Neural progenitor cell (in vitro differentiated cells): ENCODE data around the gene HSP90AA1. TPM values are rescaled to one million over a fixed set of nuclear protein-coding genes. Genes with fewer than 3 reads are reported as not detected.

Experiments used
- DNase-seq: peaks from one replicate; pipeline ENCODE4 v3.0.0-alpha.2; 2016; ENCODE audit warnings: low spot score
- H2AFZ ChIP-seq: fragments of 200-600 bp; sonication (generic); replicated peaks from 2 replicates; pipeline ENCODE4 v1.6.1; 2016; ENCODE audit warnings: antibody characterized with exemption
- H3F3A ChIP-seq: fragments of 200-600 bp; sonication (generic); 2 replicates; pipeline ENCODE4 v1.6.1; 2016; ENCODE audit warnings: antibody characterized with exemption, low read depth
- H3K27ac ChIP-seq: fragments of 200-600 bp; sonication (generic); 2 replicates; pipeline ENCODE4 v1.5.1; 2016; ENCODE audit warnings: mild to moderate bottlenecking
- H3K27me3 ChIP-seq: fragments of 200-600 bp; sonication (generic); 2 replicates; pipeline ENCODE4 v1.6.1; 2016; ENCODE audit warnings: mild to moderate bottlenecking, moderate library complexity
- H3K36me3 ChIP-seq: fragments of 200-600 bp; sonication (generic); 2 replicates; pipeline ENCODE4 v1.5.1; 2016
- H3K4me1 ChIP-seq: fragments of 200-600 bp; sonication (generic); 2 replicates; pipeline ENCODE4 v1.6.1; 2016; ENCODE audit warnings: mixed run types
- H3K4me2 ChIP-seq: fragments of 200-600 bp; sonication (generic); 2 replicates; pipeline ENCODE4 v1.6.1; 2016
- H3K4me3 ChIP-seq: fragments of 200-600 bp; sonication (generic); 2 replicates; pipeline ENCODE4 v1.5.1; 2016
- H3K79me2 ChIP-seq: fragments of 200-600 bp; sonication (generic); 2 replicates; pipeline ENCODE4 v1.6.1; 2016; ENCODE audit warnings: low read depth
- H3K9ac ChIP-seq: fragments of 200-600 bp; sonication (generic); 2 replicates; pipeline ENCODE4 v1.6.1; 2016
- H3K9me3 ChIP-seq: fragments of 200-600 bp; sonication (generic); 2 replicates; pipeline ENCODE4 v1.5.1; 2016; ENCODE audit warnings: low read depth
- H4K20me1 ChIP-seq: fragments of 200-600 bp; sonication (generic); 2 replicates; pipeline ENCODE4 v1.6.1; 2016; ENCODE audit warnings: low read depth
- H3K27ac Mint-ChIP-seq: 3 replicates; pipeline ENCODE4 v1.8.0; 2021; ENCODE audit warnings: mixed read lengths
- H3K27me3 Mint-ChIP-seq: 2 replicates; pipeline ENCODE4 v1.8.0; 2022; ENCODE audit warnings: low read depth, mild to moderate bottlenecking, inconsistent platforms, moderate library complexity, mixed read lengths; ENCODE audit not compliant: insufficient read depth
- H3K36me3 Mint-ChIP-seq: 3 replicates; pipeline ENCODE4 v1.8.0; 2021; ENCODE audit warnings: mixed read lengths
- H3K4me1 Mint-ChIP-seq: 3 replicates; pipeline ENCODE4 v1.8.0; 2021; ENCODE audit warnings: mixed read lengths
- H3K4me3 Mint-ChIP-seq: 3 replicates; pipeline ENCODE4 v1.8.0; 2021; ENCODE audit warnings: mild to moderate bottlenecking, moderate library complexity, mixed read lengths
- H3K9me3 Mint-ChIP-seq: 3 replicates; pipeline ENCODE4 v1.8.0; 2020; ENCODE audit warnings: mixed read lengths
- CTCF ChIP-seq: fragments of 200-600 bp; sonication (generic); IDR thresholded peaks from 2 replicates; pipeline ENCODE4 v1.5.1; 2017; ENCODE audit warnings: antibody characterized with exemption, mild to moderate bottlenecking
- EZH2 ChIP-seq: fragments of 200-600 bp; sonication (generic); IDR thresholded peaks from 2 replicates; pipeline ENCODE4 v1.6.1; 2017; ENCODE audit warnings: antibody characterized with exemption, mild to moderate bottlenecking, moderate library complexity
- EZH2phosphoT487 ChIP-seq: fragments of 200-600 bp; sonication (generic); IDR thresholded peaks from 2 replicates; pipeline ENCODE4 v1.6.1; 2017; ENCODE audit warnings: antibody characterized with exemption
- total RNA-seq: library from RNA; depleted of rRNA; stranded (reverse); fragments of >200 nt; gene quantifications from 2 replicates; pipeline ENCODE4 v1.2.3, GENCODE V29; 2015; ENCODE audit warnings: low replicate concordance

HSP90AA1 gene
- total RNA-seq, 1 donor from 2014 or later = 746 TPM

- no peaks in the 10 kb centered on the region for H3K27me3 ChIP-seq
- H3K36me3 Mint-ChIP-seq = no peaks in the 10 kb centered on the region
- H3K4me3 Mint-ChIP-seq = no peak overlapping the region
- TF ChIP-seq CTCF (no peak), EZH2phosphoT487 (no peak)
- H3K4me2 ChIP-seq = no peak overlapping the region
- DNase-seq = no peak
- no peak overlapping the region for H3K4me3 ChIP-seq
- no peak overlapping the region for H2AFZ ChIP-seq
- H3K4me1 Mint-ChIP-seq = peaks cover 29% of the 10 kb centered on the region
- H3K9me3 Mint-ChIP-seq = no peaks in the 10 kb centered on the region
- no peak overlapping the region for H3K27ac ChIP-seq
- no peak overlapping the region for H3K9ac ChIP-seq
- peaks cover 18% of the 10 kb centered on the region for H3F3A ChIP-seq
- H3K79me2 ChIP-seq = no peaks in the 10 kb centered on the region
- peaks cover 2% of the 10 kb centered on the region for H3K27me3 Mint-ChIP-seq
- no peak overlapping the region for H3K27ac Mint-ChIP-seq
- H3K9me3 ChIP-seq = no peaks in the 10 kb centered on the region
- H3K4me1 ChIP-seq = peaks cover 15% of the 10 kb centered on the region
- no peaks in the 10 kb centered on the region for H4K20me1 ChIP-seq
- no peaks in the 10 kb centered on the region for H3K36me3 ChIP-seq
Observed at GRCh38 chr14:102092806-102093205, 6.0 kb upstream of the HSP90AA1 start.

GRCh38 chr14:102090713-102091112 lies 3.9 kb upstream of the HSP90AA1 start:
- H3K27me3 ChIP-seq = no peaks in the 10 kb centered on the region
- H3K36me3 ChIP-seq = no peaks in the 10 kb centered on the region
- H3K9me3 Mint-ChIP-seq = no peaks in the 10 kb centered on the region
- no peak overlapping the region for H3K4me2 ChIP-seq
- TF ChIP-seq EZH2 (no peak), EZH2phosphoT487 (no peak), CTCF (no peak)
- no peak overlapping the region for H2AFZ ChIP-seq
- peaks cover 12% of the 10 kb centered on the region for H3K79me2 ChIP-seq
- no peak overlapping the region for H3K4me3 Mint-ChIP-seq
- H3K4me3 ChIP-seq = no peak overlapping the region
- peaks cover 23% of the 10 kb centered on the region for H3F3A ChIP-seq
- peaks cover 5% of the 10 kb centered on the region for H4K20me1 ChIP-seq
- peaks cover 11% of the 10 kb centered on the region for H3K4me1 ChIP-seq
- H3K9ac ChIP-seq = no peak overlapping the region
- peaks cover 5% of the 10 kb centered on the region for H3K36me3 Mint-ChIP-seq
- no peak for DNase-seq
- H3K4me1 Mint-ChIP-seq = peaks cover 26% of the 10 kb centered on the region
- peaks cover 6% of the 10 kb centered on the region for H3K27me3 Mint-ChIP-seq
- no peaks in the 10 kb centered on the region for H3K9me3 ChIP-seq
- no peak overlapping the region for H3K27ac Mint-ChIP-seq
- H3K27ac ChIP-seq = no peak overlapping the region

DNA sequence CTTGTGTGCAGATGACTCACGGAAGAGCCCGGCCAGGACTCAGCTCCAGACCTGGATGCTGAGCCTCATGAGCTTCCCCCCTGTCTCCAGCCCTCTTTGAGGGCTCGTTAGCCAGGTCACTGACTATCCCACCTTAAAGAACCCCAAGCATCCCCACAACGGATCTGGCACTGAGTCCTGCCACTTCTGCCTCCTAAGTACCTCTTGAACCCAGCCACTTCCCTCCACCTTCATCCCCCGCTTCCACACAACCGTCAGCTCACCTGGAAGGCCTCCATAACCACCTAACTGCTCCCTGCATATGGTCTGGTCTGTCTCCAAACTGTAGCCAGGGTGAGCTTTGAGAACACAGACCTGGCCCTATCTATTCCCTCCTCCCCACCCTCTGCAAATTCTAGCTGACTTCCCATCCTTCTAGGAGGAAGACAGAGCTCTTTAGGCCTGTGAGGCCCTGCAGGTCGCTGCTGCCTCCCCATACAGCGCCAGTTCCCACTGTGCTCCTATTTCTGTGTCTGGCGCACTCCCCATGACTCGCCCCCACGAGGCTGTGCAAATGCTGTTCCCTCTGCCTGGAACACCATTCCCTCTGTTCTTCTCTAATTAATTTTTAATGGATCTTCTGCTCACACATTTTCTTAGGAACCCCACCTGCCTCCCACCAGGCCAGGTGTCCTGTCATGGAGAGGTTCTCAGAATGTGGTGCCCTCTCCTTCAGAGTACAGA lies 2.9 kb upstream of the HSP90AA1 start:
- Histone ChIP-seq H3K4me3 (no peak overlapping the region), H3K36me3 (peaks cover 5% of the 10 kb centered on the region), H3K9me3 (no peaks in the 10 kb centered on the region), H3F3A (peaks cover 29% of the 10 kb centered on the region), H3K4me2 (no peak overlapping the region), H3K4me1 (peaks cover 20% of the 10 kb centered on the region), H4K20me1 (peaks cover 14% of the 10 kb centered on the region), H3K9ac (no peak overlapping the region), H3K79me2 (peaks cover 22% of the 10 kb centered on the region), H2AFZ (no peak overlapping the region), H3K27me3 (no peaks in the 10 kb centered on the region), H3K27ac (no peak overlapping the region)
- peaks cover 12% of the 10 kb centered on the region for H3K36me3 Mint-ChIP-seq
- TF ChIP-seq EZH2 (no peak), CTCF (no peak), EZH2phosphoT487 (no peak)
- H3K27me3 Mint-ChIP-seq = peaks cover 6% of the 10 kb centered on the region
- H3K27ac Mint-ChIP-seq = peak overlapping the region; percentile 39
- peaks cover 27% of the 10 kb centered on the region for H3K4me1 Mint-ChIP-seq
- peak overlapping the region; percentile 59 for H3K4me3 Mint-ChIP-seq
- H3K9me3 Mint-ChIP-seq = no peaks in the 10 kb centered on the region
- no peak for DNase-seq
